HG02981 (cell line): ENCODE results near the gene NHSL1.

Experiments
- ATAC-seq: cut with Tn5 transposase; IDR thresholded peaks from one replicate; pipeline ENCODE4 v1.9.1; 2021; ENCODE audit warnings: mild to moderate bottlenecking, moderate library complexity; ENCODE audit not compliant: unreplicated experiment

Gene NHSL1

GRCh38 chr6:138377844-138378243, 121.5 kb downstream of the NHSL1 start, which contains the start of gene SMIM28:
TSS of gene SMIM28 (plus strand) at chr6:138377905. CDS start at chr6:138378073, 168 bp downstream.
- no peak for ATAC-seq

GRCh38 chr6:138377042-138377441, 122.3 kb downstream of the NHSL1 start:
- ATAC-seq, result no peak

- no peak for ATAC-seq
These were observed 124.5 kb downstream of the NHSL1 start for GRCh38 chr6:138374815-138375214.

GRCh38 chr6:138374230-138374629, 125.1 kb downstream of the NHSL1 start:
- no peak for ATAC-seq

- no peak for ATAC-seq
These were observed 126.4 kb downstream of the NHSL1 start for GRCh38 chr6:138372711-138373463.
